GM12878 (cell line): Measurements from ENCODE around the gene RFWD3. TPM values are rescaled to one million over a fixed set of nuclear protein-coding genes. Genes with fewer than 3 reads are reported as not detected.

Experiments
- ATAC-seq: fragments of 200-7000 bp; cut with Tn5 transposase; 3 replicates; pipeline ENCODE4 v1.9.1; 2020; ENCODE audit warnings: mild to moderate bottlenecking, moderate library complexity
- BruUV-seq: library from RNA; stranded (reverse); fragments of 400-500 nt; replicated peaks from 2 replicates; lab custom pipeline; 2021; lab: Mats Ljungman, UMichigan
- CTCF ChIA-PET: fragments of 300-600 bp; sonication (Branson Sonifier 250); formaldehyde crosslinking; extraction: SDS; loops from one replicate; lab custom pipeline; 2021; ENCODE audit warnings: inconsistent platforms; lab: Yijun Ruan, JAX
- POLR2A ChIA-PET: fragments of 350-600 bp; formaldehyde crosslinking; extraction: SDS; loops from one replicate; lab custom pipeline; 2021; ENCODE audit warnings: inconsistent platforms; lab: Charles Lee
- RAD21 ChIA-PET: fragments of 300-600 bp; sonication (Branson Sonifier 250); formaldehyde crosslinking; loops from one replicate; lab custom pipeline; 2023; ENCODE audit warnings: antibody characterized with exemption; ENCODE audit not compliant: unreplicated experiment; lab: Charles Lee
- SMC1A ChIA-PET: fragments of 300-600 bp; sonication (Branson Sonifier 250); formaldehyde crosslinking; loops from one replicate; lab custom pipeline; 2023; ENCODE audit not compliant: unreplicated experiment, uncharacterized antibody; lab: Charles Lee
- DNase-seq: peaks from one replicate; pipeline ENCODE4 v3.0.0-alpha.2; 2011; ENCODE audit warnings: low read depth, low spot score
- FAIRE-seq: peaks from 3 replicates; lab custom pipeline; 2011; peaks lifted over from hg19 to GRCh38; lab: Jason Lieb, UNC
- H2AFZ ChIP-seq: 2 replicates; pipeline ENCODE4 v1.6.0; 2011; ENCODE audit warnings: low read depth, low read length, control low read depth; ENCODE audit not compliant: control insufficient read depth
- H3K27ac ChIP-seq: 2 replicates; pipeline ENCODE4 v1.5.1; 2011; ENCODE audit warnings: control low read depth; ENCODE audit not compliant: control insufficient read depth, insufficient read depth
- H3K27me3 ChIP-seq, 2 experiments: replicated peaks in 1 of 2; 2 replicates each; pipeline versions ENCODE4 v1.6.0 to v1.6.1; 2011; ENCODE audit warnings: low read length in 1 of 2; ENCODE audit not compliant: control insufficient read depth in 2 of 2, insufficient read depth in 2 of 2
- H3K36me3 ChIP-seq, 2 experiments: 2 replicates each; pipeline ENCODE4 v1.5.1; 2011; ENCODE audit warnings: low read length in 1 of 2; ENCODE audit not compliant: control insufficient read depth in 2 of 2, insufficient read depth in 2 of 2
- H3K4me1 ChIP-seq: 2 replicates; pipeline ENCODE4 v1.6.1; 2011; ENCODE audit warnings: mild to moderate bottlenecking, low read length, moderate library complexity, mixed read lengths; ENCODE audit not compliant: control insufficient read depth, insufficient read depth
- H3K4me2 ChIP-seq: 2 replicates; pipeline ENCODE4 v1.6.0; 2011; ENCODE audit warnings: control low read depth; ENCODE audit not compliant: control insufficient read depth, insufficient read depth
- H3K4me3 ChIP-seq: fragments of 200-600 bp; sonication (generic); 2 replicates; pipeline ENCODE4 v1.5.1; 2016
- H3K79me2 ChIP-seq: 2 replicates; pipeline ENCODE4 v1.6.0; 2011; ENCODE audit warnings: low read length; ENCODE audit not compliant: control insufficient read depth, insufficient read depth
- H3K9ac ChIP-seq: 2 replicates; pipeline ENCODE4 v1.8.0; 2011; ENCODE audit warnings: low read length, control low read depth, mixed read lengths; ENCODE audit not compliant: control insufficient read depth, insufficient read depth
- H3K9me3 ChIP-seq: replicated peaks from 3 replicates; pipeline ENCODE4 v1.5.1; 2011; ENCODE audit warnings: mild to moderate bottlenecking, low read length; ENCODE audit not compliant: control insufficient read depth, insufficient read depth
- H4K20me1 ChIP-seq: 2 replicates; pipeline ENCODE4 v1.6.0; 2011; ENCODE audit not compliant: control insufficient read depth, insufficient read depth
- ATF2 ChIP-seq: IDR thresholded peaks from 2 replicates; pipeline ENCODE4 v1.6.1; 2012; ENCODE audit warnings: low read length, inconsistent platforms
- CREM ChIP-seq: IDR thresholded peaks from 2 replicates; pipeline ENCODE4 v1.6.1; 2014; ENCODE audit warnings: antibody characterized with exemption, low read depth
- EGR1 ChIP-seq, 2 experiments: IDR thresholded peaks; 1 replicate in 1 of 2; 2 replicates in 1 of 2; pipeline ENCODE4 v1.6.1; 2011 to 2012; ENCODE audit warnings: low read depth in 2 of 2, low read length in 2 of 2, borderline replicate concordance in 1 of 2, mild to moderate bottlenecking in 1 of 2, moderate library complexity in 1 of 2
- FOXM1 ChIP-seq: IDR thresholded peaks from 2 replicates; pipeline ENCODE4 v1.6.1; 2012; ENCODE audit warnings: low read depth, mild to moderate bottlenecking, inconsistent platforms, low read length, moderate library complexity
- GABPA ChIP-seq: IDR thresholded peaks from 2 replicates; pipeline ENCODE4 v1.6.1; 2014; ENCODE audit warnings: antibody characterized with exemption, low read depth, mild to moderate bottlenecking, inconsistent platforms
- HDAC6 ChIP-seq: fragments of 200-600 bp; sonication (generic); IDR thresholded peaks from one replicate; pipeline ENCODE4 v1.8.0; 2017; ENCODE audit warnings: antibody characterized with exemption; ENCODE audit not compliant: unreplicated experiment
- MTA3 ChIP-seq: IDR thresholded peaks from 2 replicates; pipeline ENCODE4 v1.6.1; 2012; ENCODE audit warnings: low read length, inconsistent platforms, borderline replicate concordance
- ZBTB11 ChIP-seq: fragments of 450-650 bp; formaldehyde crosslinking; IDR thresholded peaks from 2 replicates; pipeline ENCODE4 v1.5.0; 2022; ENCODE audit warnings: mild to moderate bottlenecking, missing genetic modification characterization
- WGBS: methylation state at CpG from one replicate; pipeline ENCODE4 v1.1.6; 2016; ENCODE audit warnings: low lambda C conversion rate; ENCODE audit not compliant: insufficient replicate concordance, insufficient coverage; ENCODE audit errors: missing lambda C conversion rate; 5-methylcytosine and 5-hydroxymethylcytosine counted together
- in situ Hi-C: fragments of 300-500 bp; cut with MboI; formaldehyde crosslinking; loops from 9 replicates; pipeline ENCODE4 v1.14.3; 2018; ENCODE audit warnings: mixed read lengths
- intact Hi-C: fragments of 100-400 bp; cut with micrococcal nuclease; formaldehyde crosslinking; loops from one replicate; pipeline ENCODE4 v1.14.2; 2022; ENCODE audit not compliant: unreplicated experiment
- polyA plus RNA-seq, 11 experiments: library from polyadenylated mRNA; depleted of rRNA in 4 of 11; unstranded in 6 of 11; stranded (reverse) in 5 of 11; fragments of >200 nt; fragmentation: Nextera tagmentation in 4 of 11; fragmentation: Illumina TruSeq in 1 of 11; extraction: Ambion mirVana in 4 of 11; extraction: Trizol in 1 of 11; gene quantifications; 1 replicate in 1 of 11; 2 replicates in 10 of 11; pipeline versions ENCODE4 v1.2.1 to v1.2.3, GENCODE V29; 2011 to 2016; ENCODE audit warnings: inconsistent platforms in 2 of 11, missing spikeins in 2 of 11, low read depth in 1 of 11
- total RNA-seq, 4 experiments: library from RNA; depleted of rRNA in 3 of 4; stranded (reverse); fragments of >200 nt in 3 of 4; fragmentation: Illumina TruSeq in 1 of 4; extraction: Trizol in 1 of 4; gene quantifications; 2 replicates each; pipeline versions ENCODE4 v1.2.1 to v1.2.3, GENCODE V29; 2013 to 2021

The RFWD3 gene
- total and polyA plus RNA-seq, 10 of the 15 experiments (the other 5 are each of a cell fraction or from before 2014, with no cell fraction given) = 10.7 to 78.5 (median 51.2) TPM

- no peaks in the 10 kb centered on the region for H4K20me1 ChIP-seq
- TF ChIP-seq CREM (no peak), HDAC6 (no peak)
- CTCF ChIA-PET = interaction anchor here (0.9 to 1.0 kb wide), 2 partner anchors 33 to 394 kb away, joined by 3 read pairs; no protein-coding TSS in a partner anchor
Measured at GRCh38 chr16:74592847-74593246, 73.8 kb downstream of the RFWD3 start.

GRCh38 chr16:74591876-74592650 is 74.6 kb downstream of the RFWD3 start:
- no peak for FAIRE-seq
- POLR2A ChIA-PET = interaction anchor here (0.6 to 1.3 kb wide), 3 partner anchors 13 to 148 kb away, joined by 4 read pairs; no protein-coding TSS in a partner anchor
- no peaks in the 10 kb centered on the region for H3K36me3 ChIP-seq
- H3K9ac ChIP-seq = no peak overlapping the region
- no peak for DNase-seq
- H2AFZ ChIP-seq = no peak overlapping the region
- no peaks in the 10 kb centered on the region; the same call in 1 of the 2 replicates for H3K4me1 ChIP-seq
- H3K27me3 ChIP-seq = no peaks in the 10 kb centered on the region
- H3K4me2 ChIP-seq = no peak overlapping the region
- intact Hi-C loops = no loop called here
- no peak for ATAC-seq
- no peak overlapping the region for H3K4me3 ChIP-seq
- no peaks in the 10 kb centered on the region; the same call in 2 of the 3 replicates for H3K9me3 ChIP-seq
- CTCF ChIA-PET = interaction anchor here (1.0 kb wide), 1 partner anchor 32 kb away, joined by 3 read pairs; no protein-coding TSS in a partner anchor
- H3K27ac ChIP-seq = no peak overlapping the region
- 98% methylated on average over 9 of the region's 9 CpGs for WGBS
- RAD21 ChIA-PET = interaction anchor here (1.1 kb wide), 1 partner anchor 14 kb away, joined by 4 read pairs; no protein-coding TSS in a partner anchor
- BruUV-seq = no TSS peak
- peaks cover 42% of the 10 kb centered on the region for H3K79me2 ChIP-seq
- SMC1A ChIA-PET = interaction anchor here (1.0 to 1.2 kb wide), 2 partner anchors 10 to 36 kb away, joined by 3 read pairs; no protein-coding TSS in a partner anchor
- in situ Hi-C loops = no loop called here
- no peaks in the 10 kb centered on the region for H4K20me1 ChIP-seq
- TF ChIP-seq GABPA = no peak
- TF ChIP-seq FOXM1 = no peak
- no peak for TF ChIP-seq EGR1 (IDR thresholded peaks at IDR 0.05; ENCODE audit: borderline replicate concordance in 1 of 2, low read depth in 2 of 2, low read length in 2 of 2)
- no peak for TF ChIP-seq ATF2
- TF ChIP-seq ZBTB11 = no peak
- TF ChIP-seq MTA3 = no peak

More at GRCh38 chr16:74592847-74593246, 73.8 kb downstream of the RFWD3 start:
- Histone ChIP-seq H3K4me3 (no peak overlapping the region), H3K9me3 (no peaks in the 10 kb centered on the region; the same call in 2 of the 3 replicates), H3K27me3 (no peaks in the 10 kb centered on the region), H3K4me1 (no peaks in the 10 kb centered on the region; the same call in 1 of the 2 replicates), H3K9ac (no peak overlapping the region), H3K36me3 (no peaks in the 10 kb centered on the region), H3K27ac (no peak overlapping the region), H3K4me2 (no peak overlapping the region), H3K79me2 (peaks cover 38% of the 10 kb centered on the region), H2AFZ (no peak overlapping the region)
- ATAC-seq = no peak
- ChIA-PET SMC1A (interaction anchor here (0.7 to 1.6 kb wide), 4 partner anchors 9 to 86 kb away, joined by 3 read pairs; no protein-coding TSS in a partner anchor), RAD21 (interaction anchor here (1.1 kb wide), 1 partner anchor 15 kb away, joined by 4 read pairs; no protein-coding TSS in a partner anchor), POLR2A (interaction anchor here (0.6 to 1.3 kb wide), 3 partner anchors 13 to 19 kb away, joined by 3 to 4 read pairs (median 4); no protein-coding TSS in a partner anchor)
- intact Hi-C loops (no loop called here), in situ Hi-C loops (no loop called here)
- 75% methylated on average over 3 of the region's 3 CpGs for WGBS
- no peak for DNase-seq
- no TSS peak for BruUV-seq
- FAIRE-seq = no peak
